ENCODE data around the gene DHX35.

DHX35 gene

GRCh38 chr20:38962044-38962927 lies at the start of gene DHX35:
DHX35 (plus strand) TSS chr20:38962344; CDS start chr20:38962368, 24 bp downstream.
- TF ChIP-seq, protein P1, sequence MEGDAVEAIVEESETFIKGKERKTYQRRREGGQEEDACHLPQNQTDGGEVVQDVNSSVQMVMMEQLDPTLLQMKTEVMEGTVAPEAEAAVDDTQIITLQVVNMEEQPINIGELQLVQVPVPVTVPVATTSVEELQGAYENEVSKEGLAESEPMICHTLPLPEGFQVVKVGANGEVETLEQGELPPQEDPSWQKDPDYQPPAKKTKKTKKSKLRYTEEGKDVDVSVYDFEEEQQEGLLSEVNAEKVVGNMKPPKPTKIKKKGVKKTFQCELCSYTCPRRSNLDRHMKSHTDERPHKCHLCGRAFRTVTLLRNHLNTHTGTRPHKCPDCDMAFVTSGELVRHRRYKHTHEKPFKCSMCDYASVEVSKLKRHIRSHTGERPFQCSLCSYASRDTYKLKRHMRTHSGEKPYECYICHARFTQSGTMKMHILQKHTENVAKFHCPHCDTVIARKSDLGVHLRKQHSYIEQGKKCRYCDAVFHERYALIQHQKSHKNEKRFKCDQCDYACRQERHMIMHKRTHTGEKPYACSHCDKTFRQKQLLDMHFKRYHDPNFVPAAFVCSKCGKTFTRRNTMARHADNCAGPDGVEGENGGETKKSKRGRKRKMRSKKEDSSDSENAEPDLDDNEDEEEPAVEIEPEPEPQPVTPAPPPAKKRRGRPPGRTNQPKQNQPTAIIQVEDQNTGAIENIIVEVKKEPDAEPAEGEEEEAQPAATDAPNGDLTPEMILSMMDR (conservative IDR thresholded peaks at IDR 0.05; ENCODE audit: low read length): peak; percentile 54

GRCh38 chr20:38915355-38915754 lies 46.8 kb upstream of the DHX35 start:
- no peak overlapping the region for H3K4me3 ChIP-seq (ENCODE audit: low read length)
- TF ChIP-seq, protein P1 (conservative IDR thresholded peaks at IDR 0.05; ENCODE audit: low read length): no peak
- DNase-seq (ENCODE audit: low read depth): no peak

More at GRCh38 chr20:38962044-38962927, at the start of gene DHX35:
- DNase-seq (ENCODE audit: low read depth): peak; percentile 95
- peak within 1 kb of the TSS; percentile 94 for H3K4me3 ChIP-seq (ENCODE audit: low read length)

DNA sequence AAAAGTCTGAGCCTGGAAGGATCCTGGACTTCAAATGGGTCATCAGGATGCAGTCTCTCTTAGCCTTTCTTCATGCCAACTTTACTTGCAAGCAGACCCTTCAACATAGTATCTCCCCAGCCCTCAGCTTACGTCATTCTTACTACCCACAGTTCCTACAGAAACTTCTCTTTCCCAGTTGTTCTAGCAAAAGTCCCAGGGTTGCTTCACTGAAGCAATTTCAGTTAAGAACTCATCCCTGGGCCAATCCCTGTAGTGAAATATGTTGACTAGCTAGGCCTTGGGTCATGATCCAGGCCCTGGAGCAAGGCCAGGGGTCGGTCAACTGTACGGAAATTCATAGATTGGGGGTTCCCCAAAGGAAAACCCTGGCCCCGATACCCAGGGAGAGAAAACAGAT lies 44.5 kb upstream of the DHX35 start:
- H3K4me3 ChIP-seq (ENCODE audit: low read length): no peak overlapping the region
- TF ChIP-seq, protein P1 (conservative IDR thresholded peaks at IDR 0.05; ENCODE audit: low read length): no peak
- no peak for DNase-seq (ENCODE audit: low read depth)

DNA sequence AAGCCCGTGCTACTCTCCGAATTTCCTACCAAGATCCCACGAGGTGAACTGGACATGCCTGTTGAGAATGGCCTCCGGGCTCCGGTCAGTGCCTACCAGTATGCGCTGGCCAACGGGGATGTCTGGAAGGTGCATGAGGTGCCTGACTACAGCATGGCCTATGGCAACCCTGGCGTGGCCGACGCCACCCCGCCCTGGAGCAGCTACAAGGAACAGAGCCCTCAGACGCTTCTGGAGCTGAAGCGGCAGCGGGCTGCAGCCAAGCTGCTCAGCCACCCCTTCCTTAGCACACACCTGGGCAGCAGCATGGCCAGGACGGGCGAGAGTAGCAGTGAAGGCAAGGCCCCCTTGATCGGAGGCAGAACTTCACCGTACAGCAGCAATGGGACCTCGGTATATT lies 44.0 kb upstream of the DHX35 start:
- DNase-seq (ENCODE audit: low read depth): no peak
- TF ChIP-seq, protein P1 (conservative IDR thresholded peaks at IDR 0.05; ENCODE audit: low read length): no peak
- H3K4me3 ChIP-seq (ENCODE audit: low read length): no peak overlapping the region

DNA sequence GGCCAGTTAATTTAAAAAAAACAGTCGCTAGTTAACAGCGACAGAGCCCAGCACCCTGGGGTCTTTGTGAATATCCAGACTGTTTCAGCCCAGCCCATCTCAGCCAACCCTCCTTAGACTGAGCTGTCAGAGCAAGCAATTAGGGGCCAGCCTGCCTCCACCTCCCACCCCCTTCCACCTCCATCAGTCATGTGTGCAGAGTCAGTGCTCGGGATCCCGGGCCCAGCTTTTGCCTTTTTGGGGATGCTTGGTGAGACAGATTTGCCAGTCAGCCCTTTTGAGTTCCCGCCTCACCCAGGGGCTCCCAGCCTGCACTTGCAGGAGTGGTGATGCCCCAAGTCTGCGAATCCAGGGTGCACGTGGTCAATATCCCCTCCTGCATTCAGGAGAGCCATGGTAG lies 42.5 kb upstream of the DHX35 start:
- TF ChIP-seq, protein P1 (conservative IDR thresholded peaks at IDR 0.05; ENCODE audit: low read length): no peak
- no peak overlapping the region for H3K4me3 ChIP-seq (ENCODE audit: low read length)
- DNase-seq (ENCODE audit: low read depth): no peak

- DNase-seq (ENCODE audit: low read depth): no peak
- TF ChIP-seq, protein P1 (conservative IDR thresholded peaks at IDR 0.05; ENCODE audit: low read length): no peak
- H3K4me3 ChIP-seq (ENCODE audit: low read length): no peak overlapping the region
These were observed 41.7 kb upstream of the DHX35 start for GRCh38 chr20:38920411-38920810.

DNA sequence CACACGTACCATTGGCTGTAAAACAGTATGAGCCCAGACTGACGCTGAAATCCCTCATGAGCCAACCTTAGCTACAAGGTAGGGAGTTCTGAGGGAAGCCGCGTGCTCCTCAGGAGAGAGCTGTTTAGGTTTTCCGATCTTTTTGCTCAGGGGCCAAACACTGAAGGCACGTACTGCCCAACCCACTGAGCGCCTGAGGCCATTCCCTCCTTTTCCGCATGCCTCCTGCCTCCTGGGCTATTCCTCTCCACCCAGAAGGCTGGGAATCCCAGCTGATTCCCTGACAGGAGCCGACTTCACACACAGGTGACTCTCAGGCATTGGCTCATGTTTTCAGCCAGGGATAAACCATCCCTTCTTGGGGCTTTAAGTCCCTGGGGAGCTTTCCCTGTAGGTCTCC lies 41.3 kb upstream of the DHX35 start:
- TF ChIP-seq, protein P1 (conservative IDR thresholded peaks at IDR 0.05; ENCODE audit: low read length): no peak
- H3K4me3 ChIP-seq (ENCODE audit: low read length): no peak overlapping the region
- DNase-seq (ENCODE audit: low read depth): no peak

Measured in AG10803 (cell line).